H1 (cell line): ENCODE results near the gene GBP2.

Source experiments
- EP300 ChIP-seq, 2 experiments: IDR thresholded peaks; 1 replicate in 1 of 2; 2 replicates in 1 of 2; pipeline ENCODE4 v1.6.1; 2011 to 2012; ENCODE audit warnings: low read depth in 2 of 2, low read length in 2 of 2, mild to moderate bottlenecking in 2 of 2, borderline replicate concordance in 1 of 2, inconsistent platforms in 1 of 2, moderate library complexity in 1 of 2
- EZH2 ChIP-seq: fragments of 200-600 bp; sonication (generic); IDR thresholded peaks from 2 replicates; pipeline ENCODE4 v1.7.1; 2012; ENCODE audit warnings: low read depth, mild to moderate bottlenecking, moderate library complexity, low read length, inconsistent platforms; ENCODE audit not compliant: severe bottlenecking
- POLR2A ChIP-seq, 2 experiments: IDR thresholded peaks; 1 replicate in 1 of 2; 2 replicates in 1 of 2; pipeline ENCODE4 v1.6.1; 2011; ENCODE audit warnings: low read depth in 2 of 2, low read length in 2 of 2, mild to moderate bottlenecking in 2 of 2; ENCODE audit errors: control extremely low read depth in 1 of 2
- POLR2AphosphoS5 ChIP-seq: IDR thresholded peaks from 2 replicates; pipeline ENCODE4 v1.6.1; 2011; ENCODE audit warnings: low read depth, low read length
- RAD21 ChIP-seq, 2 experiments: IDR thresholded peaks in 1 of 2; conservative IDR thresholded peaks in 1 of 2; 2 replicates each; pipeline ENCODE4 v1.6.1; 2011; ENCODE audit warnings: low read depth in 2 of 2, low read length in 2 of 2, improper control_type of control experiment in 1 of 2, inconsistent platforms in 1 of 2, mild to moderate bottlenecking in 1 of 2, moderate library complexity in 1 of 2
- SP1 ChIP-seq: IDR thresholded peaks from 2 replicates; pipeline ENCODE4 v1.6.1; 2011; ENCODE audit warnings: low read depth, low read length
- SP4 ChIP-seq: IDR thresholded peaks from 2 replicates; pipeline ENCODE4 v1.6.1; 2012; ENCODE audit warnings: low read length, inconsistent platforms
- TF ChIP-seq, protein P1 (sequence below), 3 experiments: IDR thresholded peaks; 1 replicate in 2 of 3; 2 replicates in 1 of 3; pipeline versions ENCODE4 v1.5.1 to v1.6.1; 2011; ENCODE audit warnings: low read length in 3 of 3, mild to moderate bottlenecking in 3 of 3, inconsistent platforms in 2 of 3, low read depth in 1 of 3, moderate library complexity in 1 of 3; ENCODE audit not compliant: insufficient read depth in 1 of 3; ENCODE audit errors: control extremely low read depth in 1 of 3
- TF ChIP-seq, protein P2 (sequence below): IDR thresholded peaks from 2 replicates; pipeline ENCODE4 v1.6.1; 2012; ENCODE audit warnings: low read length, inconsistent platforms

DNA sequence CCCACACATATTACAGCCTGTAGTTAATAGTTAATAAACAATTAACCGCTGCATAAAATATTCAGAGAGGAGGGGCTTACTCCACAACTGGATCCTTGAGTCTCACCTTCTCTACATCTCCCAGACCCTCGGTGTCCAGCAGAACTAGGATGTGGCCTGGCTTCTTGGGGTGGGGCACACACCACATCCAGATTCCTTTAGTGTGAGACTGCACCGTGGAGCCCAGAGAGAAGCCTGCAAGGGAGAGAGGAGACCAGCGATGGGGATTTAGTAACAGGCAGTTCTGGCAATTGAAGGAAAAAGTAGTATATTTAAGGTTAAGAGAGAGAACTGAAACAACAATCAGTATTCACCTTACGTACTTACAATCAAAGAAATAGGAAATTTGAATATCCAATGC lies 65.8 kb downstream of the GBP2 start:
- TF ChIP-seq SP4 (no peak), RAD21 (IDR thresholded peaks at IDR 0.05 in 1 of 2, conservative IDR thresholded peaks at IDR 0.05 in 1 of 2; ENCODE audit: low read depth in 2 of 2, low read length in 2 of 2) (no peak), POLR2A (IDR thresholded peaks at IDR 0.05; ENCODE audit: control extremely low read depth in 1 of 2, low read depth in 2 of 2, low read length in 2 of 2) (no peak), EP300 (IDR thresholded peaks at IDR 0.05; ENCODE audit: borderline replicate concordance in 1 of 2, low read depth in 2 of 2, low read length in 2 of 2) (no peak), EZH2 (no peak), SP1 (no peak), POLR2AphosphoS5 (no peak)
- TF ChIP-seq, protein P1, sequence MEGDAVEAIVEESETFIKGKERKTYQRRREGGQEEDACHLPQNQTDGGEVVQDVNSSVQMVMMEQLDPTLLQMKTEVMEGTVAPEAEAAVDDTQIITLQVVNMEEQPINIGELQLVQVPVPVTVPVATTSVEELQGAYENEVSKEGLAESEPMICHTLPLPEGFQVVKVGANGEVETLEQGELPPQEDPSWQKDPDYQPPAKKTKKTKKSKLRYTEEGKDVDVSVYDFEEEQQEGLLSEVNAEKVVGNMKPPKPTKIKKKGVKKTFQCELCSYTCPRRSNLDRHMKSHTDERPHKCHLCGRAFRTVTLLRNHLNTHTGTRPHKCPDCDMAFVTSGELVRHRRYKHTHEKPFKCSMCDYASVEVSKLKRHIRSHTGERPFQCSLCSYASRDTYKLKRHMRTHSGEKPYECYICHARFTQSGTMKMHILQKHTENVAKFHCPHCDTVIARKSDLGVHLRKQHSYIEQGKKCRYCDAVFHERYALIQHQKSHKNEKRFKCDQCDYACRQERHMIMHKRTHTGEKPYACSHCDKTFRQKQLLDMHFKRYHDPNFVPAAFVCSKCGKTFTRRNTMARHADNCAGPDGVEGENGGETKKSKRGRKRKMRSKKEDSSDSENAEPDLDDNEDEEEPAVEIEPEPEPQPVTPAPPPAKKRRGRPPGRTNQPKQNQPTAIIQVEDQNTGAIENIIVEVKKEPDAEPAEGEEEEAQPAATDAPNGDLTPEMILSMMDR (IDR thresholded peaks at IDR 0.05; ENCODE audit: control extremely low read depth in 1 of 3, insufficient read depth in 1 of 3, low read depth in 1 of 3, low read length in 3 of 3) = no peak
- TF ChIP-seq, protein P2, sequence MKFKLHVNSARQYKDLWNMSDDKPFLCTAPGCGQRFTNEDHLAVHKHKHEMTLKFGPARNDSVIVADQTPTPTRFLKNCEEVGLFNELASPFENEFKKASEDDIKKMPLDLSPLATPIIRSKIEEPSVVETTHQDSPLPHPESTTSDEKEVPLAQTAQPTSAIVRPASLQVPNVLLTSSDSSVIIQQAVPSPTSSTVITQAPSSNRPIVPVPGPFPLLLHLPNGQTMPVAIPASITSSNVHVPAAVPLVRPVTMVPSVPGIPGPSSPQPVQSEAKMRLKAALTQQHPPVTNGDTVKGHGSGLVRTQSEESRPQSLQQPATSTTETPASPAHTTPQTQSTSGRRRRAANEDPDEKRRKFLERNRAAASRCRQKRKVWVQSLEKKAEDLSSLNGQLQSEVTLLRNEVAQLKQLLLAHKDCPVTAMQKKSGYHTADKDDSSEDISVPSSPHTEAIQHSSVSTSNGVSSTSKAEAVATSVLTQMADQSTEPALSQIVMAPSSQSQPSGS = no peak
